Measurements from ENCODE around the gene DUSP28. TPM values are rescaled to one million over a fixed set of nuclear protein-coding genes. Genes with fewer than 3 reads are reported as not detected.

DUSP28 gene
- total RNA-seq, 1 experiment from 2014 or later = 8.1 TPM

GRCh38 chr2:240586198-240586918, 26.2 kb downstream of the DUSP28 start, which contains the start of gene CAPN10:
CAPN10 (plus strand) TSS chr2:240586734; CDS start chr2:240586912, 178 bp downstream.
- peak within 1 kb of the TSS; percentile 93 for H3K9ac ChIP-seq (ENCODE audit: low read length)
- H3K9me2 ChIP-seq (replicated peaks; ENCODE audit: insufficient read depth, low read length) = no peaks in the 10 kb centered on the region
- no peaks in the 10 kb centered on the region for H3K27me3 ChIP-seq (ENCODE audit: low read length)
- H3K9me3 ChIP-seq (ENCODE audit: low read length) = no peaks in the 10 kb centered on the region
- peaks cover 21% of the 10 kb centered on the region; the same call in 1 of the 2 replicates for H4K20me1 ChIP-seq (ENCODE audit: insufficient read depth, low read depth, low read length)
- peak within 1 kb of the TSS; percentile 98 for H3K27ac ChIP-seq (ENCODE audit: low read length)
- no peaks in the 10 kb centered on the region; the same call in 1 of the 2 replicates for H3K36me3 ChIP-seq (ENCODE audit: insufficient read depth, low read length)
- H2AFZ ChIP-seq (ENCODE audit: low read length) = peak within 1 kb of the TSS; percentile 92; the same call in 1 of the 2 replicates
- H3K79me2 ChIP-seq (ENCODE audit: low read length) = peaks cover 82% of the 10 kb centered on the region
- H3K4me2 ChIP-seq (ENCODE audit: low read depth, low read length, poor library complexity, severe bottlenecking) = peak within 1 kb of the TSS; percentile 86
- peaks cover 59% of the 10 kb centered on the region for H3K4me1 ChIP-seq (ENCODE audit: low read length)
- peak within 1 kb of the TSS; percentile 83 for H3K4me3 ChIP-seq (ENCODE audit: low read length)
- DNase-seq = peak; percentile 98

- Histone ChIP-seq H4K20me1 (ENCODE audit: insufficient read depth, low read depth, low read length) (peaks cover 21% of the 10 kb centered on the region; the same call in 1 of the 2 replicates), H3K4me3 (ENCODE audit: low read length) (peak overlapping the region; percentile 83), H3K27ac (ENCODE audit: low read length) (peak overlapping the region; percentile 42), H2AFZ (ENCODE audit: low read length) (0 out of 2 replicates have a peak overlapping the region, but pooled peaks have one; percentile 25), H3K9me3 (ENCODE audit: low read length) (no peaks in the 10 kb centered on the region), H3K4me1 (ENCODE audit: low read length) (peaks cover 51% of the 10 kb centered on the region), H3K9me2 (replicated peaks; ENCODE audit: insufficient read depth, low read length) (no peaks in the 10 kb centered on the region), H3K79me2 (ENCODE audit: low read length) (peaks cover 82% of the 10 kb centered on the region), H3K9ac (ENCODE audit: low read length) (peak overlapping the region; percentile 93), H3K27me3 (ENCODE audit: low read length) (no peaks in the 10 kb centered on the region), H3K36me3 (ENCODE audit: insufficient read depth, low read length) (no peaks in the 10 kb centered on the region; the same call in 1 of the 2 replicates), H3K4me2 (ENCODE audit: low read depth, low read length, poor library complexity, severe bottlenecking) (peak overlapping the region; percentile 86)
- DNase-seq = peak; percentile 87
Measured at GRCh38 chr2:240586919-240587800, 27.0 kb downstream of the DUSP28 start.

- H2AFZ ChIP-seq (ENCODE audit: low read length) = no peak overlapping the region
- peaks cover 41% of the 10 kb centered on the region for H3K4me1 ChIP-seq (ENCODE audit: low read length)
- H3K27me3 ChIP-seq (ENCODE audit: low read length) = no peaks in the 10 kb centered on the region
- peaks cover 74% of the 10 kb centered on the region for H3K79me2 ChIP-seq (ENCODE audit: low read length)
- peak overlapping the region; percentile 86 for H3K4me2 ChIP-seq (ENCODE audit: low read depth, low read length, poor library complexity, severe bottlenecking)
- no peaks in the 10 kb centered on the region for H3K9me2 ChIP-seq (replicated peaks; ENCODE audit: insufficient read depth, low read length)
- no peak overlapping the region for H3K27ac ChIP-seq (ENCODE audit: low read length)
- no peaks in the 10 kb centered on the region for H3K36me3 ChIP-seq (ENCODE audit: insufficient read depth, low read length)
- no peaks in the 10 kb centered on the region for H3K9me3 ChIP-seq (ENCODE audit: low read length)
- peaks cover 23% of the 10 kb centered on the region; the same call in 1 of the 2 replicates for H4K20me1 ChIP-seq (ENCODE audit: insufficient read depth, low read depth, low read length)
- DNase-seq = no peak
- H3K4me3 ChIP-seq (ENCODE audit: low read length) = peak overlapping the region; percentile 83
- H3K9ac ChIP-seq (ENCODE audit: low read length) = peak overlapping the region; percentile 93
Measured at GRCh38 chr2:240588006-240588655, 28.0 kb downstream of the DUSP28 start.

GRCh38 chr2:240588669-240589068, 28.5 kb downstream of the DUSP28 start:
- Histone ChIP-seq H3K4me1 (ENCODE audit: low read length) (peaks cover 36% of the 10 kb centered on the region), H3K27ac (ENCODE audit: low read length) (no peak overlapping the region), H3K9me2 (replicated peaks; ENCODE audit: insufficient read depth, low read length) (no peaks in the 10 kb centered on the region), H3K4me2 (ENCODE audit: low read depth, low read length, poor library complexity, severe bottlenecking) (peak overlapping the region; percentile 86), H3K4me3 (ENCODE audit: low read length) (peak overlapping the region; percentile 83; the same call in 1 of the 2 replicates), H3K9me3 (ENCODE audit: low read length) (no peaks in the 10 kb centered on the region), H4K20me1 (ENCODE audit: insufficient read depth, low read depth, low read length) (peaks cover 28% of the 10 kb centered on the region; the same call in 1 of the 2 replicates), H3K36me3 (ENCODE audit: insufficient read depth, low read length) (no peaks in the 10 kb centered on the region), H3K27me3 (ENCODE audit: low read length) (no peaks in the 10 kb centered on the region), H3K79me2 (ENCODE audit: low read length) (peaks cover 69% of the 10 kb centered on the region), H3K9ac (ENCODE audit: low read length) (peak overlapping the region; percentile 93), H2AFZ (ENCODE audit: low read length) (no peak overlapping the region)
- DNase-seq = no peak

GRCh38 chr2:240589375-240589774, 29.2 kb downstream of the DUSP28 start:
- Histone ChIP-seq H3K4me2 (ENCODE audit: low read depth, low read length, poor library complexity, severe bottlenecking) (no peak overlapping the region), H2AFZ (ENCODE audit: low read length) (no peak overlapping the region), H3K9ac (ENCODE audit: low read length) (no peak overlapping the region), H3K9me2 (replicated peaks; ENCODE audit: insufficient read depth, low read length) (no peaks in the 10 kb centered on the region), H3K36me3 (ENCODE audit: insufficient read depth, low read length) (no peaks in the 10 kb centered on the region), H3K79me2 (ENCODE audit: low read length) (peaks cover 62% of the 10 kb centered on the region), H3K27ac (ENCODE audit: low read length) (no peak overlapping the region), H3K4me1 (ENCODE audit: low read length) (peaks cover 29% of the 10 kb centered on the region), H3K9me3 (ENCODE audit: low read length) (no peaks in the 10 kb centered on the region), H3K4me3 (ENCODE audit: low read length) (no peak overlapping the region), H3K27me3 (ENCODE audit: low read length) (no peaks in the 10 kb centered on the region), H4K20me1 (ENCODE audit: insufficient read depth, low read depth, low read length) (peaks cover 29% of the 10 kb centered on the region; the same call in 1 of the 2 replicates)
- DNase-seq = no peak

GRCh38 chr2:240589850-240590525, 29.8 kb downstream of the DUSP28 start:
- Histone ChIP-seq H3K36me3 (ENCODE audit: insufficient read depth, low read length) (no peaks in the 10 kb centered on the region), H3K4me2 (ENCODE audit: low read depth, low read length, poor library complexity, severe bottlenecking) (no peak overlapping the region), H3K4me3 (ENCODE audit: low read length) (no peak overlapping the region), H3K9me2 (replicated peaks; ENCODE audit: insufficient read depth, low read length) (no peaks in the 10 kb centered on the region), H3K9ac (ENCODE audit: low read length) (no peak overlapping the region), H3K9me3 (ENCODE audit: low read length) (no peaks in the 10 kb centered on the region), H2AFZ (ENCODE audit: low read length) (no peak overlapping the region), H3K27ac (ENCODE audit: low read length) (no peak overlapping the region), H3K79me2 (ENCODE audit: low read length) (peaks cover 62% of the 10 kb centered on the region), H4K20me1 (ENCODE audit: insufficient read depth, low read depth, low read length) (peaks cover 29% of the 10 kb centered on the region; the same call in 1 of the 2 replicates), H3K4me1 (ENCODE audit: low read length) (peaks cover 23% of the 10 kb centered on the region), H3K27me3 (ENCODE audit: low read length) (no peaks in the 10 kb centered on the region)
- no peak for DNase-seq

- Histone ChIP-seq H3K27me3 (ENCODE audit: low read length) (no peaks in the 10 kb centered on the region), H3K4me1 (ENCODE audit: low read length) (peaks cover 17% of the 10 kb centered on the region), H3K9ac (ENCODE audit: low read length) (no peak overlapping the region), H3K4me3 (ENCODE audit: low read length) (no peak overlapping the region), H2AFZ (ENCODE audit: low read length) (no peak overlapping the region), H3K27ac (ENCODE audit: low read length) (no peak overlapping the region), H3K36me3 (ENCODE audit: insufficient read depth, low read length) (no peaks in the 10 kb centered on the region), H3K4me2 (ENCODE audit: low read depth, low read length, poor library complexity, severe bottlenecking) (no peak overlapping the region), H4K20me1 (ENCODE audit: insufficient read depth, low read depth, low read length) (peaks cover 29% of the 10 kb centered on the region; the same call in 1 of the 2 replicates), H3K9me3 (ENCODE audit: low read length) (no peaks in the 10 kb centered on the region), H3K9me2 (replicated peaks; ENCODE audit: insufficient read depth, low read length) (no peaks in the 10 kb centered on the region), H3K79me2 (ENCODE audit: low read length) (peaks cover 63% of the 10 kb centered on the region)
- DNase-seq = no peak
Measured at GRCh38 chr2:240590681-240591111, 30.5 kb downstream of the DUSP28 start.

Measured in Karpas-422 (cell line).